ENCODE results near the gene COPE.

GRCh38 chr19:18851673-18852325, 67.4 kb downstream of the COPE start:
- TF ChIP-seq CTCF (IDR thresholded peaks at IDR 0.05): no peak
- TF ChIP-seq POLR2A (IDR thresholded peaks at IDR 0.05): no peak
